CD1c-positive myeloid dendritic cell (primary cell): Measurements from ENCODE around the gene CLEC5A.
"Not testable (repeated sequence)": the region's sequence is repeated elsewhere in the genome, so short reads cannot be mapped to it uniquely, and the experiment has no call there.

Experiments used
- DNase-seq: peaks from one replicate; pipeline ENCODE4 v3.0.0-alpha.2; 2016; ENCODE audit errors: extremely low spot score

CLEC5A gene

GRCh38 chr7:141949021-141949420, 2.2 kb upstream of the CLEC5A start:
- no peak for DNase-seq

- peak; percentile 93 for DNase-seq
Measured at GRCh38 chr7:141945356-141945755, 1.4 kb downstream of the CLEC5A start.

GRCh38 chr7:141944811-141945210, 2.0 kb downstream of the CLEC5A start:
- DNase-seq = peak; percentile 66

GRCh38 chr7:141943846-141944245, 2.9 kb downstream of the CLEC5A start:
- DNase-seq = no peak

- no peak for DNase-seq
Measured at GRCh38 chr7:141941075-141941474, 5.7 kb downstream of the CLEC5A start.

GRCh38 chr7:141930211-141930610, 16.6 kb downstream of the CLEC5A start:
- no peak for DNase-seq

DNA sequence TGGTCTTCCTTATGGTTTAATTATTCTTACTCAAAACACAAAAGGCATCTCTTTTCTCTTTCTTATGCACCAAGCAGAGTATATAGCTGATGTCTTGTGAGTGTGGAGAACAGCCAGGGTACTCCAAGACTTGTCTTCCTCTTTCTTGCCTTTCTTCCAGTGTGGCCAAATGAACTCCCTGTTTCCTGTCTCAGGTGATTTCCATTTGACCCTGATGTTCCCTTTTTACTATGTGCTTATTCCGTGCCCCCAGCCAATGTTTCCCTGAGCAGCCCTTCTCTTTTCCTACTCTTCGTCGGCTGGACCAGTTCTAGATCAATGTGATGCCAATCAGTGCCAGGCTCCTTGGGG, 18.0 kb downstream of the CLEC5A start:
- peak; percentile 10 for DNase-seq

DNA sequence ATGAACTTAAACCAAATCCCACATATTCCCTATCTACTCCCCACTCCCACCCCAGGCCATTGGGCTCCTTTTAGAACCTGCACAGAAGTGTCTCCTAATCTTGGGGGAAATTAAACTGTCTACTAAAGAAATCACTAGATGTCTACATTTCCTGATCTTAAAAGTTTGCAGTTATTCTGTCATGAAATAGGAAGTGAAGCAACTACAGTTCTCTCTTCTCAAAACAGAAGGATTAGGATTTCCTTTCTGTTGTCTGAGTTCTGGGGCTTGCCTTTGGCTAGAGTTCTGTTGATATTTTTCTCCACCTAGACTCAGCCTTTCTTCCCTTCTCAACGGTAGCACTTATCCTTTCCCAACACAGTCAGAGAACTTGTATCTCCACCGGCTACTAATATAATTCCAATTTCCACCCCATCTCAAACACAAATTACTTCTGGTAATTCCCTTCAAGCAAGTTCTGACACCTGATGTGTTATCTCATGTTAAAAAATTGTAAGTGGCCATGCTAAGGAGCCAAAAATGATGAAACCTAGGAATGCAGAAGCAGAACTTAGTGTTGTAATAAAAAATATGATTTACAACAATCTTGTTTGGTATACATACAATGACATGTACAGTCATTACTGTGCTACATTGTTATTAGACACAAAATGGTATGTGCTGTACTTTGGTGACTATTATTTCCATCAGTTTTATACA, 18.5 kb downstream of the CLEC5A start:
- peak; percentile 44 for DNase-seq

DNA sequence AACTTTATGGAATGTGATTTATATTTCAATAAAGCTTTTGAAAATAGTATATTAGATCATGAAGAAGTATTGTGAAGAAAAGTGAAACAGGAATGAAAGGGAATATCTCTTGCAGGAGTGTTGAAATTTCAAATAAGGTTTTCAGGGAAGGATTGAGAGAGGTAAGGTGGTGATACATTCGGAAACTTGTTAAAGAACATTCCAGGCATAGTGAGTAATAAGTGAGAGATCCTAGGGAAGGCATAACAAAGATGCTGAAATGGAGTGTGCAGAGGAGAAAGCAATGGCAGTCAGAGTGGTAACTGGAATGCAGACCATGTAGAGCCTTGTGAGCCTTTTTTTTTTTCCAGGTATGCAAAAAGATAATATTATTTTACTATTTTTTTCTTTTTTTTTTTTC, 26.5 kb downstream of the CLEC5A start:
- no peak for DNase-seq

DNA sequence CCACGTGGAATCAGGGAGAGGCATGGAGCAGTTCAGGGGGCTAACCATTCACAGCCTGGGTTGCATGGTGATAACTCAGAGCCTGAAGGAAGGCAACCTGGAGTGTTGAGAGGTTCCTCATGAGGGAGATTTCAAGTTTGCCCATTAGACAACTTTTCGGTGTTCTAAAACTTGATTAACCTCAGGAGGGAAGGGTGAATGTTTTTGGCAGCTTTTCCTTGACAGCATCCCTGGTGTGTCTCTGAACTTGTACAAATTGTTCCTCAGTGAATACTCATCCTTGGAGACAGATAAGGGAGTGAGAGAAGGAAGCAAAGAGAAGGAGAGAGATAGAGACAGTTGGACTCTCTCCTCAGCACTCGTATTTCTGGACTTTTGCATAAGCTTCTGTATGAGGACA, 30.7 kb downstream of the CLEC5A start, which contains the start of gene OR9A4:
TSS of gene OR9A4 (plus strand) at position 301 of the 400 bp plus-strand sequence. CDS start 2,477 bp downstream, outside the sequence.
- no peak for DNase-seq

DNA sequence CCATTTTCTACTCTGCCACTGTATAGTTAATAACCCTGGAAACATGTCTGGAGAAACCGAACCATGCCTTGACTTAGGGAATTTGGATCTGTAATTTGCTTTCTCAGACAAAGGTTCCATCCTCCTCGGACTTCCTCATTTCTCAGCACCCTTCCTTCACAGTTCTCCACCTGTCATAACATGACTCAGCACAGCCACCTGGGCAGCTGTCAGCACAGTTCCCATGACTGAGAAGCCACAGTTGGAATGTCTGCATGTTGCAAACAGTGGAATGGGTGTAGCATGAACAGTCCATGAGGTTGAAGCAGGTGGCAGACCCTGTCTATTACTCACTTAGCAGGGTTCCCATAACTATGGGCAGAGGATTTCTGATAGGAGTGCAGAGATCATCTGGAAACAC, 31.2 kb downstream of the CLEC5A start:
- DNase-seq = no peak

DNA sequence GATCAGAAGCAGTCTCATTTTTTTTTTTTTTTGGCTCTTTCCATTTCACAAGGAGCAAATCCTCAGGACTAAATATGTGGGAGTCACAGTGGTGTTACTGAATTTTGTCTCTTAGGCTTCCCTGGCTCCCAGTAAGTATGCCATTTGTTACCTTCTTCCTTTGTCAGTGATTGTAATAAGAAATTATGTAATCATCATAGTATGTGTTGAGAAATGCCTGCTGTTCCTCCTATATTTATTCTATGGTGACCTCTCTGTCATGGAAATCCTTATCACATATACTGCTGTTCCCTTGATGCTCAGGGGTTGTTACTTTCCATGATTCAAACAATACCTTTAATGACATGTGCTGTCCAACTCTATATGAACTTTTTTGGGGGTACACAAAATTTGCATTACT, 35.4 kb downstream of the CLEC5A start:
- no peak for DNase-seq

DNA sequence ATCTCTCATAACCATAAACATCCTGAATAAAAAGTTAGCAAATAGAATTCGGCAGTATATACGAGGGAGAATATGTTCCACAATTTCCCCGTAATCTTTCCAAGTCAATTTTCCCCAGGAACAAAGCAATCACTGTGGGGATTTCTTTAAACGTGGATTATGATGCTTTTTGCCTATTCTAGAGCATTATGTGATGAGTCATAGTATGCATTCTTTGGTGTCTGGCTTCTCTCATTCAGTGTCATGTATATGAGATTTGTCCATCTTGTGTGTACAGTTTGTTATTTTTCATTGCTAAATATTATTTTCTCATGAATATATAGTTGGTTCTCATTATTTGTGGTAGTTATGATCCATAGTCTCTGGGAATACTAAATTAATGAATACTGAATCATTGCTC, 40.5 kb downstream of the CLEC5A start:
- DNase-seq = no peak

DNA sequence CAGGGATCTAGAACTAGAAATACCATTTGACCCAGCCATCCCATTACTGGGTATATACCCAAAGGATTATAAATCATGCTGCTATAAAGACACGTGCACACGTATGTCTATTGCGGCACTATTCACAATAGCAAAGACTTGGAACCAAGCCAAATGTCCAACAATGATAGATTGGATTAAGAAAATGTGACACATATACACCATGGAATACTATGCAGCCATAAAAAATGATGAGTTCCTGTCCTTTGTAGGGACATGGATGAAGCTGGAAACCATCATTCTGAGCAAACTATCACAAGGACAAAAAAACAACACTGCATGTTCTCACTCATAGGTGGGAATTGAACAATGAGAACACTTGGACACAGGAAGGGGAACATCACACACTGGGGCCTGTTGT, 47.4 kb downstream of the CLEC5A start:
- not testable (repeated sequence) for DNase-seq

DNA sequence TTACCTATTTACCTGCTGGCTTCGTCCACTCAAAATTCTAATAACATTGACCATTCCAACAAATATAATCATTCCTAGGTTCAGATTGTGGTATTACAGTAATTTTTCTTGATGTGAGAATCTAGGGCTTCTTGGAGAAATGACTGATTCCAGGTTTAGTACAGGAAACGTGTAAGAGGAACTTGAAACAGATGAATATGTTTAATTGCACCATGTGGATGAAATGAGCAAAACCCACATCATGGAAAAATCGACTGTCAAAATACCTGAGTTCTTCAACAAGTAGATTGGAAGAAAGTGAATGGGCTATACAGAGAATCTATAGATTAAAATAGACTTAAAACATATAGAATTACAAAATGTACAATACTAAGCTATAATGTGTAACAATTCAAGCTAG, 55.4 kb downstream of the CLEC5A start:
- DNase-seq = peak; percentile 35

GRCh38 chr7:141889321-141889720, 57.5 kb downstream of the CLEC5A start:
- DNase-seq = peak; percentile 81

GRCh38 chr7:141884539-141885225, 62.1 kb downstream of the CLEC5A start:
- DNase-seq = peak; percentile 50

- no peak for DNase-seq
Measured at GRCh38 chr7:141880960-141881359, 65.8 kb downstream of the CLEC5A start.

GRCh38 chr7:141877365-141877764, 69.4 kb downstream of the CLEC5A start:
- DNase-seq = no peak
